ENCODE measurements around the gene PIH1D1. TPM values are rescaled to one million over a fixed set of nuclear protein-coding genes. Genes with fewer than 3 reads are reported as not detected.

Gene PIH1D1
- total and polyA plus RNA-seq, 2 of the 8 experiments (the other 6 are each of a cell fraction or from before 2014, with no cell fraction given) = 146 to 195 TPM

DNA sequence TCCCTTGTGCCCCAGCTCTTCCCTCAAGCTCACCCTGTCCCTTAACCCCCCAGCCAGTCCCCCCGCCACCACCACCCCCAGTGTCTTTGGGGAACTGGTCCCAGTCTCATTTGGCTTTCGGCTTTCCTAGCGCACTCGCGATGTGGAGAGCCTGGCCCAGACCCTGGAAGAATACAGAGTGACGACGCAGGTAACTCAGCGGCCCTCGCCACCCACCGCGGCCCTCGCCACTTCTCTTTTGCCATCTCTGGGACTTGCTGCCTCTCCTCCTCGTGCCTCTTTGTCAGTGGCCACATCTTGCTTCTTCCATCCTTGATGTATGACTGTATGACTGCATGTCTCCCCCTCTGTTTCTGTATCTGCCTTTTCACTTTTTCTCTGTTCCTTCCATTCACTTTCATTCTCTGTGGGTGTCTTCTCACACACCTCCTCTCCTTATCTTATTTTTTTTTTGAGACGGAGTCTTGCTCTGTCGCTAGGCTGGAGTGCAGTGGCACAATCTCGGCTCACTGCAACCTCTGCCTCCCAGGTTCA lies 44.1 kb downstream of the PIH1D1 start:
- FAIRE-seq (no peak), DNase-seq (ENCODE audit: low read depth in 1 of 2, low spot score in 2 of 2) (no peak)
- H3K18ac ChIP-seq (ENCODE audit: extremely low read depth, low read length) = no peak overlapping the region
- H2AK5ac ChIP-seq (ENCODE audit: low read depth, low read length) = no peak overlapping the region
- no peaks in the 10 kb centered on the region for H3K9me3 ChIP-seq (ENCODE audit: insufficient read depth in 2 of 2, low read depth in 1 of 2, low read length in 1 of 2)
- H3K56ac ChIP-seq (replicated peaks; ENCODE audit: insufficient read length, low read depth, low read length) = no peak overlapping the region
- H3K14ac ChIP-seq (ENCODE audit: insufficient read length) = no peak overlapping the region
- peaks cover 5 to 18% (median 11%) of the 10 kb centered on the region in 4 experiments for H3K4me1 ChIP-seq (replicated peaks in 1 of 4; ENCODE audit: control insufficient read depth in 3 of 4, insufficient read depth in 4 of 4, low read length in 3 of 4)
- no peak overlapping the region for H2BK5ac ChIP-seq (ENCODE audit: low read depth, low read length)
- H2BK12ac ChIP-seq (ENCODE audit: low read depth, low read length) = no peak overlapping the region
- no peak overlapping the region for H2BK15ac ChIP-seq (ENCODE audit: low read length)
- H2AFZ ChIP-seq (ENCODE audit: low read length) = no peak overlapping the region
- no peak overlapping the region for H3K23ac ChIP-seq (ENCODE audit: insufficient read length)
- H4K91ac ChIP-seq (replicated peaks; ENCODE audit: insufficient read length, low read length) = no peak overlapping the region
- no peaks in the 10 kb centered on the region for H4K20me1 ChIP-seq (replicated peaks in 1 of 2; ENCODE audit: control insufficient read depth in 1 of 2, insufficient read depth in 2 of 2, low read length in 2 of 2)
- H3K23me2 ChIP-seq (ENCODE audit: low read depth, low read length) = no peaks in the 10 kb centered on the region
- no peak overlapping the region for H4K5ac ChIP-seq (ENCODE audit: insufficient read length, low read depth, low read length)
- no peaks in the 10 kb centered on the region for H3K79me1 ChIP-seq (ENCODE audit: low read depth, low read length)
- CTCF ChIA-PET (ENCODE audit: partially characterized antibody) = interaction anchor here (1.4 to 2.3 kb wide), 5 partner anchors 8 to 27 kb away, joined by 3 to 24 read pairs (median 6); no protein-coding TSS in a partner anchor
- no peak overlapping the region for H3K4me2 ChIP-seq (ENCODE audit: insufficient read depth in 1 of 2, low read depth in 2 of 2, low read length in 2 of 2)
- no peak overlapping the region for H3K4ac ChIP-seq (replicated peaks; ENCODE audit: insufficient read length, low read depth, low read length)
- WGBS, 2 experiments (ENCODE audit: extremely low coverage in 1 of 2, insufficient coverage in 1 of 2, insufficient read length in 1 of 2, insufficient replicate concordance in 2 of 2, low coverage in 1 of 2, low lambda C conversion rate in 2 of 2, missing lambda C conversion rate in 1 of 2) = 90% methylated on average over 16 of the region's 16 CpGs; no CpG with 5 or more reads in 1 of the 2 experiments
- no peak overlapping the region for H3K4me3 ChIP-seq (ENCODE audit: extremely low read depth in 1 of 4, insufficient read depth in 2 of 4, low read depth in 3 of 4, low read length in 4 of 4)
- H2BK120ac ChIP-seq (replicated peaks; ENCODE audit: low read depth, low read length) = no peak overlapping the region
- POLR2A ChIA-PET (ENCODE audit: partially characterized antibody) = interaction anchor here (0.8 to 2.2 kb wide), 3 partner anchors 9 to 15 kb away, joined by 5 to 9 read pairs (median 8); no protein-coding TSS in a partner anchor
- H3K27me3 ChIP-seq (replicated peaks in 1 of 4; ENCODE audit: control insufficient read depth in 3 of 4, extremely low read depth in 1 of 4, insufficient read depth in 3 of 4, low read length in 3 of 4) = no peaks in the 10 kb centered on the region
- no peak overlapping the region for H2BK20ac ChIP-seq (ENCODE audit: low read length)
- H3K27ac ChIP-seq (ENCODE audit: low read depth, low read length) = no peak overlapping the region
- H3K9ac ChIP-seq (replicated peaks in 1 of 4; ENCODE audit: extremely low read depth in 1 of 4, low read depth in 3 of 4, low read length in 3 of 4) = no peak overlapping the region
- H3K36me3 ChIP-seq (ENCODE audit: control insufficient read depth in 2 of 4, insufficient read depth in 4 of 4, low read length in 3 of 4) = no peaks in the 10 kb centered on the region
- no peaks in the 10 kb centered on the region for H3K79me2 ChIP-seq (ENCODE audit: control insufficient read depth in 1 of 2, insufficient read depth in 2 of 2, low read length in 2 of 2)
- H4K8ac ChIP-seq (ENCODE audit: extremely low read depth, insufficient read depth, low read length) = no peak overlapping the region
- no peak for TF ChIP-seq USF2 (IDR thresholded peaks at IDR 0.05; ENCODE audit: low read length)
- no peak for TF ChIP-seq HDAC6 (IDR thresholded peaks at IDR 0.05; ENCODE audit: low read depth, low read length)
- TF ChIP-seq CHD1 (IDR thresholded peaks at IDR 0.05; ENCODE audit: low read depth, low read length) = no peak
- no peak for TF ChIP-seq KDM5A (IDR thresholded peaks at IDR 0.05; ENCODE audit: low read length)

Data from H1 (cell line).